ENCODE measurements around the gene VSX1. TPM values are rescaled to one million over a fixed set of nuclear protein-coding genes. Genes with fewer than 3 reads are reported as not detected.

VSX1 gene
- total and polyA plus RNA-seq, 7 donors = 0.03 TPM; not detected in 6

DNA sequence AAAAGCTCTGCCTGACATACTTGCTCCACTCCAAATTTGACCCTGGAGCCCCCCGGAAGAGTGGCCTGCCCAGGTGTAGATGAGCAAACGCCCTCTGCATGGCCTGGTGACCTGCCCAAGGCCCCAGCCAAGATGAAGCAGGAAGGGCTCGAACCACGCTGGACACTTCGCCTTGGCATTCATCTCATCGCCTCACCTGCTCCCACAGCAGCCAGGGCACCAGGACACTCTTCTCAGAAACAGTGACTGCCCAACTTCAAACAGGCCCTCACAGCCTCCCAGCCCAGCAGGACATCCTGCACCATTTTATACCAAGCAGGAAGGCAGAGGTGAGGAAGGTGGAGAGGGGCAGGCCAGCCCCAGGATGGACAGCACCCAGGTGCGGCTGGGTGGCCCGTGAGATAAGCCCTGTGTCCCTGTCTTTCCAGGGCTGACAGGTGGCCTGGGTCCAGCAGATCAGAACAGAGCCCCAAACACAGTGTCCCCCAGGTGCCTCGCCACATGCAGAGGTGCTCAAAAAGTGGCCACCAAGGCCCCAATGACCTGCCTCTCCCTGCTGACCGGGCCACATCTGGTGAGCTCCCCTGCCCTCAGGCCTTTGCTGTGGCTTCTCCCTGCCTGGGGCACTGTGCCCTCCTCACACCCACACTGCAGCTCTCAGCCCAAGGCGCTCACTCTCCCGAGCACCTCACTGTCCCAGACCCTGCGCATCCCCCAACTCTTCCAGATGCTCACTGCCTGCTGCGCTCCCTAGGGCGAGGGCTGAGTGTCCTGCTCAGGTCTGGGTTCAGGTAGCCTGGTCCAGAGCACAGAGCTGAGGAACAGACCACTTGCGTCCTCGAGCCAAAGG, 31.2 kb downstream of the VSX1 start:
- peaks cover 2 to 89% (median 76%) of the 10 kb centered on the region in 4 donors for H3K4me1 ChIP-seq
- peak; percentile 55 for DNase-seq

DNA sequence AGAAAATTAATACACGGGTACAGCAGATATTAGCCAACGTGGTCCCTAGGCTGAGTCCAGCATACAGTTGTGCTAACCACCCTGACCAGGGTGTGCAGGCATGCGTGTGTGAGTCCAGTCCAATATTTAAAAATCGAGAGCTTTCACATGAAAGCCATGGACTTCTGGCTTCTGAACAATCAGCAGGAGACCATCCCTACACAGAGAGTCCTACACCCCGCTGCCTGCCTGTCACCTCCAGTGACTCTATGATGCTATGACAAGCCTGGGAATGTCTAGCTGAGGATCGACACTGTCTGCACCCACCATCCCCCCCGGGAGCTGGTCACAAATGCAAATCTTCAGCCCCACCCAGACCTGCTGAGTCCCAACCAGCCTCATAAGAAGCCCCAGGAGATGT, 31.9 kb downstream of the VSX1 start:
- no peak for DNase-seq
- Histone ChIP-seq H3K36me3 (peaks cover 8 to 29% (median 19%) of the 10 kb centered on the region in 4 donors), H3K27me3 (no peaks in the 10 kb centered on the region), H3K4me1 (peaks cover 2 to 82% (median 70%) of the 10 kb centered on the region in 4 donors), H3K4me3 (no peak overlapping the region), H3K27ac (peak overlapping the region; percentile 60 to 97 (median 94)), H3K9me3 (no peaks in the 10 kb centered on the region)
- intact Hi-C loops (cut with DNase I) = loop anchor here (10.0 kb wide), 1 partner anchor 1695 kb away; the partner anchor contains the start of gene NXT1
- WGBS, 2 donors = 80 to 85% methylated on average over 7 of the region's 7 CpGs
- TF ChIP-seq, protein P1, sequence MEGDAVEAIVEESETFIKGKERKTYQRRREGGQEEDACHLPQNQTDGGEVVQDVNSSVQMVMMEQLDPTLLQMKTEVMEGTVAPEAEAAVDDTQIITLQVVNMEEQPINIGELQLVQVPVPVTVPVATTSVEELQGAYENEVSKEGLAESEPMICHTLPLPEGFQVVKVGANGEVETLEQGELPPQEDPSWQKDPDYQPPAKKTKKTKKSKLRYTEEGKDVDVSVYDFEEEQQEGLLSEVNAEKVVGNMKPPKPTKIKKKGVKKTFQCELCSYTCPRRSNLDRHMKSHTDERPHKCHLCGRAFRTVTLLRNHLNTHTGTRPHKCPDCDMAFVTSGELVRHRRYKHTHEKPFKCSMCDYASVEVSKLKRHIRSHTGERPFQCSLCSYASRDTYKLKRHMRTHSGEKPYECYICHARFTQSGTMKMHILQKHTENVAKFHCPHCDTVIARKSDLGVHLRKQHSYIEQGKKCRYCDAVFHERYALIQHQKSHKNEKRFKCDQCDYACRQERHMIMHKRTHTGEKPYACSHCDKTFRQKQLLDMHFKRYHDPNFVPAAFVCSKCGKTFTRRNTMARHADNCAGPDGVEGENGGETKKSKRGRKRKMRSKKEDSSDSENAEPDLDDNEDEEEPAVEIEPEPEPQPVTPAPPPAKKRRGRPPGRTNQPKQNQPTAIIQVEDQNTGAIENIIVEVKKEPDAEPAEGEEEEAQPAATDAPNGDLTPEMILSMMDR (IDR thresholded peaks at IDR 0.05) = no peak
- TF ChIP-seq POLR2A (IDR thresholded peaks at IDR 0.05) (no peak), POLR2AphosphoS5 (IDR thresholded peaks at IDR 0.05) (no peak), EP300 (IDR thresholded peaks at IDR 0.05) (no peak)

More for the DNA sequence above, 31.2 kb downstream of the VSX1 start:
- Histone ChIP-seq H3K27me3 (no peaks in the 10 kb centered on the region), H3K4me3 (no peak overlapping the region), H3K27ac (peak overlapping the region; percentile 60 to 97 (median 94)), H3K36me3 (peaks cover 8 to 24% (median 18%) of the 10 kb centered on the region in 4 donors), H3K9me3 (no peaks in the 10 kb centered on the region)
- intact Hi-C loops (cut with DNase I) = loop anchor here (10.0 kb wide), 1 partner anchor 1696 kb away; the partner anchor contains the start of gene NXT1
- 92 to 94% methylated on average over 17 of the region's 17 CpGs for WGBS, 2 donors
- TF ChIP-seq, protein P1 (IDR thresholded peaks at IDR 0.05) = no peak
- TF ChIP-seq POLR2A (IDR thresholded peaks at IDR 0.05) (no peak), POLR2AphosphoS5 (IDR thresholded peaks at IDR 0.05) (no peak), EP300 (IDR thresholded peaks at IDR 0.05) (no peak)

DNA sequence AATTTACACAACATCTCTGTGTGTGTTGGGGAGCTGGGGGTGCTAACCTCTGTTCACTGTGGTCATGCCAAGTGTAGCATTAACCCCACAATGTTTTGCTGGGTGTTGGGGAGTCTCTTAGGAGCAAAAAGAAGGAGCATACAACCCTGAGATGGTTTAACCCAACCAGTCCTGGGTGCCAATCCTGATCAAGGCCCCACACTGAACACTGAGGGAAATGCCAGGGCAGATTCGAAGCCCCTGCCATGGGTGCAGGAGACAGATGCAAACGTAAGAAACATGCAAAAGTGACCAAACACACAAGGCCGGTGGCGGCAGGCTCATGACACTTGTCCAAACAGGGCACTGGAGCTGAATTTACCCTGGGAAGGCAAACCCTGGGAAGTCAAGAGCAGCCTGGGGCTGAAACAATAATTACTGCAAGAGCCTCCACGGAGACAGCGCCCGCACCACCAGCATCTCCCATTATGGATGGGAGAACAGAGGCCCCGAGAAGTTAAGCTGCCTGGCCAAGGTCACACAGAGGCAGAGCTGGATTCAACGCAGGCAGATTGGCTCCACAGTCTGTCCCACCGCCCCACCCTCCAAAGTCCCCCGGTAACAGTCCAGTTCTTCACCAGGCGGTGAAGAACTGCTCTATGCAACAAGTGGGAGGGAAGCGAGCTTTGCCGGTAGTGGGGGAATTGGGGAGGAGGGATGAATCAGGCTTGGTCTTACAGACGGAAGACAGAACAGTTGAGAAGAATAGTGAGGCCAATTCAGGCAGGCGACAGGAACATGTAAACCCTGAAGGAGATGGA, 32.5 kb downstream of the VSX1 start:
- H3K9me3 ChIP-seq = no peaks in the 10 kb centered on the region
- no peaks in the 10 kb centered on the region for H3K27me3 ChIP-seq
- WGBS, 2 donors = 86 to 91% methylated on average over 16 of the region's 16 CpGs
- H3K27ac ChIP-seq = peak overlapping the region; percentile 60 to 97 (median 94)
- H3K4me1 ChIP-seq = peaks cover 2 to 81% (median 65%) of the 10 kb centered on the region in 4 donors
- peaks cover 8 to 32% (median 19%) of the 10 kb centered on the region in 4 donors for H3K36me3 ChIP-seq
- intact Hi-C loops (cut with DNase I) = loop anchor here (10.0 kb wide), 2 partner anchors 1415 to 1695 kb away; partner anchors contain the start of genes CST3 and NXT1
- TF ChIP-seq, protein P1 (IDR thresholded peaks at IDR 0.05) = no peak
- TF ChIP-seq POLR2AphosphoS5 (IDR thresholded peaks at IDR 0.05) = peak in 1 of 4 donors; percentile 34
- peak overlapping the region in 1 of 4 donors; percentile 2 for H3K4me3 ChIP-seq
- peak; percentile 68 for DNase-seq

DNA sequence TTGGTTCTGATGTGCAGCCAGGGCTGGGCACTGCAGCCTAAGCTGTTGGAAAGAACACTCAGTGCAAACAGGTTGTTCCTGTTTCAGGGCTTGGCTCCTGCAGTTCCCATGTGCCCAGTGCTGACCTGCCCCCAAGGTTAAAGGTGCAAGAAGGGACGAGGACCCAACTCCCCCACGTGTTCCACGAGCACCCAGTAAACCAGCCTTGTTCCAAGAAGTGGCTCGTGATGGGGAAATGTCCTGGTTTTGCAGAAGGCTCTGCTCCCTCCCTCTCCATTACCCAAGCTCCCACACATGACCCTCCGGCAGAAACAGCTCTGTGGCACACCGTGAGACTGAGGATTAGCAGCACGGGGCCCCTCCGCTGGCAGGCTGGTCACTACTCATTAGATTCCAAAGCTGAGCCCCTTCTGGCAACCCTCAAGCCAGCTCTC, 33.4 kb downstream of the VSX1 start:
- WGBS, 2 donors = 75 to 81% methylated on average over 8 of the region's 8 CpGs
- Histone ChIP-seq H3K9me3 (no peaks in the 10 kb centered on the region), H3K4me1 (peaks cover 2 to 79% (median 61%) of the 10 kb centered on the region in 4 donors), H3K27me3 (no peaks in the 10 kb centered on the region), H3K27ac (peak overlapping the region in 3 of 4 donors; percentile 93 to 97 (median 95)), H3K36me3 (peaks cover 8 to 32% (median 19%) of the 10 kb centered on the region in 4 donors), H3K4me3 (no peak overlapping the region)
- TF ChIP-seq POLR2A (IDR thresholded peaks at IDR 0.05) (no peak), POLR2AphosphoS5 (IDR thresholded peaks at IDR 0.05) (no peak), EP300 (IDR thresholded peaks at IDR 0.05) (no peak)
- TF ChIP-seq, protein P1 (IDR thresholded peaks at IDR 0.05) = no peak
- intact Hi-C loops (cut with DNase I) = loop anchor here (10.0 kb wide), 1 partner anchor 1414 kb away; the partner anchor contains the start of gene CST3
- DNase-seq = peak; percentile 51

Data from sigmoid colon (tissue), 7 donors.